Ovary (tissue), 3 donors: ENCODE measurements around the gene SMCO4.
"Not testable (repeated sequence)": the region's sequence is repeated elsewhere in the genome, so short reads cannot be mapped to it uniquely, and the experiment has no call there.

Experiments
- EP300 ChIP-seq: sonication (generic); formaldehyde crosslinking; IDR thresholded peaks from one replicate; pipeline ENCODE4 v1.6.1; 2017; ENCODE audit warnings: antibody characterized with exemption
- POLR2A ChIP-seq: fragments of 450-650 bp; IDR thresholded peaks from one replicate; pipeline ENCODE4 v1.6.1; 2017; ENCODE audit warnings: antibody characterized with exemption, mild to moderate bottlenecking, moderate library complexity
- TF ChIP-seq, protein P1 (sequence below), 3 donors: fragments of 450-650 bp in 2 of 3; fragments of 200-600 bp in 1 of 3; IDR thresholded peaks; one replicate each; pipeline versions ENCODE4 v1.5.1 to v1.8.0; 2016 to 2022; ENCODE audit warnings: antibody characterized with exemption in 3 of 3, mild to moderate bottlenecking in 1 of 3
- donor health status: DM: no; HTN: no; CAD: no.

DNA sequence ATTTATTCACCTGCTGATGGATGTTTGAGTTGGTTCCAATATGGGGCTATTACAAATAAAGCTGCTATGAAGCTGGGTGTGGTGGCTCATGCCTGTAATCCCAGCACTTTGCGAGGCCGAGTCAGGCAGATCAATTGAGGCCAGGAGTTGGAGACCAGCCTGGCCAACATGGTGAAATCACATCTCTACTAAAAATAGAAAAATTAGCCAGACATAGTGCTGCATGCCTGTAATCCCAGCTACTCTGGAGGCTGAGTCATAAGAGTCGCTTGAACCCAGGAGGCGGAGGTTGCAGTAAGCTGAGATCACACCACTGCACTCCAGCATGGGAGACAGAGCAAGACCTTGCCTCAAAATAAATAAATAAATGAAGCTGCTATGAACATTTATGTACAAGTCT lies 33.7 kb upstream of the SMCO4 start:
- TF ChIP-seq, protein P1, sequence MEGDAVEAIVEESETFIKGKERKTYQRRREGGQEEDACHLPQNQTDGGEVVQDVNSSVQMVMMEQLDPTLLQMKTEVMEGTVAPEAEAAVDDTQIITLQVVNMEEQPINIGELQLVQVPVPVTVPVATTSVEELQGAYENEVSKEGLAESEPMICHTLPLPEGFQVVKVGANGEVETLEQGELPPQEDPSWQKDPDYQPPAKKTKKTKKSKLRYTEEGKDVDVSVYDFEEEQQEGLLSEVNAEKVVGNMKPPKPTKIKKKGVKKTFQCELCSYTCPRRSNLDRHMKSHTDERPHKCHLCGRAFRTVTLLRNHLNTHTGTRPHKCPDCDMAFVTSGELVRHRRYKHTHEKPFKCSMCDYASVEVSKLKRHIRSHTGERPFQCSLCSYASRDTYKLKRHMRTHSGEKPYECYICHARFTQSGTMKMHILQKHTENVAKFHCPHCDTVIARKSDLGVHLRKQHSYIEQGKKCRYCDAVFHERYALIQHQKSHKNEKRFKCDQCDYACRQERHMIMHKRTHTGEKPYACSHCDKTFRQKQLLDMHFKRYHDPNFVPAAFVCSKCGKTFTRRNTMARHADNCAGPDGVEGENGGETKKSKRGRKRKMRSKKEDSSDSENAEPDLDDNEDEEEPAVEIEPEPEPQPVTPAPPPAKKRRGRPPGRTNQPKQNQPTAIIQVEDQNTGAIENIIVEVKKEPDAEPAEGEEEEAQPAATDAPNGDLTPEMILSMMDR (IDR thresholded peaks at IDR 0.05), result not testable (repeated sequence)
- not testable (repeated sequence) for TF ChIP-seq EP300, POLR2A
